WTC11 (cell line): ENCODE results near the gene SPNS2.

Experiments
- NR1H2 ChIP-seq: sonication (generic); formaldehyde crosslinking; IDR thresholded peaks from 2 replicates; pipeline ENCODE4 v1.9.0; 2021; ENCODE audit warnings: mild to moderate bottlenecking, moderate library complexity, missing genetic modification reagents
- TF ChIP-seq, protein P1 (sequence below): sonication (generic); formaldehyde crosslinking; conservative IDR thresholded peaks from 2 replicates; pipeline ENCODE4 v1.8.1; 2023; ENCODE audit warnings: mild to moderate bottlenecking, low read depth, missing genetic modification reagents, moderate library complexity
- TF ChIP-seq, protein P2 (sequence below): fragments of 200-600 bp; IDR thresholded peaks from 2 replicates; pipeline ENCODE4 v1.8.0; 2022; ENCODE audit warnings: antibody characterized with exemption

DNA sequence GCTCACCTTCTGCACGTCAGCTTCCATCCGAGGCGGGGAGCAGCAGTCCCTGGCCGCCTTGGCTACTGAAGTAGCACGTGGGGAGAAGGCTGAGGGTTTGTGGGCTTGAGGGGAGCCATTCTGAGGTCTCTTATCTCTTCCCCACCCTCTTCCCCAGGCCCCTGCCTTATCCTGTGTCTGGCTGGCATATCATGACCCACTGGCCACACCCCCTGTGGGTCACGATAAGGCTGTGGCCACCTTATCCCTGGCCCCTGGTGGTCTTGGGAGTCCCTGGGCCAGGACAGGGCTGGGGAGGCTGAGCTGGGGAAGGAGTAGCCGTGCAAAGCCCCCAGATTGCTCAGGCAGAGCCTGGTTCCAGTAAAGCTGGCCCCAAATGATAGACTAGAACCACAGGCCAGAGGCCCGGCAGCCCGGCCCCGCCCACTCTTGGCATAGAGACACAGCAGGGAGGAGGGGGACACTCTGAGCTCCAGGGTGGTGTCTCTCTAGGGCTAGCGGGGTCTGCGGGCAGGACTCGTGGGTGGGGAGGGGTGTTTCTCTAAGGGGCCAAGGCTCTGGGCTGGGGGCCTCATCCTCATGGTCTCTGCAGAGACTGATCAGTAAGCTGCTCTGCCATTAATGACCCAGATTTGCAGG, 7.6 kb downstream of the SPNS2 start:
- TF ChIP-seq, protein P1, sequence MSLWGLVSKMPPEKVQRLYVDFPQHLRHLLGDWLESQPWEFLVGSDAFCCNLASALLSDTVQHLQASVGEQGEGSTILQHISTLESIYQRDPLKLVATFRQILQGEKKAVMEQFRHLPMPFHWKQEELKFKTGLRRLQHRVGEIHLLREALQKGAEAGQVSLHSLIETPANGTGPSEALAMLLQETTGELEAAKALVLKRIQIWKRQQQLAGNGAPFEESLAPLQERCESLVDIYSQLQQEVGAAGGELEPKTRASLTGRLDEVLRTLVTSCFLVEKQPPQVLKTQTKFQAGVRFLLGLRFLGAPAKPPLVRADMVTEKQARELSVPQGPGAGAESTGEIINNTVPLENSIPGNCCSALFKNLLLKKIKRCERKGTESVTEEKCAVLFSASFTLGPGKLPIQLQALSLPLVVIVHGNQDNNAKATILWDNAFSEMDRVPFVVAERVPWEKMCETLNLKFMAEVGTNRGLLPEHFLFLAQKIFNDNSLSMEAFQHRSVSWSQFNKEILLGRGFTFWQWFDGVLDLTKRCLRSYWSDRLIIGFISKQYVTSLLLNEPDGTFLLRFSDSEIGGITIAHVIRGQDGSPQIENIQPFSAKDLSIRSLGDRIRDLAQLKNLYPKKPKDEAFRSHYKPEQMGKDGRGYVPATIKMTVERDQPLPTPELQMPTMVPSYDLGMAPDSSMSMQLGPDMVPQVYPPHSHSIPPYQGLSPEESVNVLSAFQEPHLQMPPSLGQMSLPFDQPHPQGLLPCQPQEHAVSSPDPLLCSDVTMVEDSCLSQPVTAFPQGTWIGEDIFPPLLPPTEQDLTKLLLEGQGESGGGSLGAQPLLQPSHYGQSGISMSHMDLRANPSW = no peak
- TF ChIP-seq NR1H2 = no peak
- TF ChIP-seq, protein P2, sequence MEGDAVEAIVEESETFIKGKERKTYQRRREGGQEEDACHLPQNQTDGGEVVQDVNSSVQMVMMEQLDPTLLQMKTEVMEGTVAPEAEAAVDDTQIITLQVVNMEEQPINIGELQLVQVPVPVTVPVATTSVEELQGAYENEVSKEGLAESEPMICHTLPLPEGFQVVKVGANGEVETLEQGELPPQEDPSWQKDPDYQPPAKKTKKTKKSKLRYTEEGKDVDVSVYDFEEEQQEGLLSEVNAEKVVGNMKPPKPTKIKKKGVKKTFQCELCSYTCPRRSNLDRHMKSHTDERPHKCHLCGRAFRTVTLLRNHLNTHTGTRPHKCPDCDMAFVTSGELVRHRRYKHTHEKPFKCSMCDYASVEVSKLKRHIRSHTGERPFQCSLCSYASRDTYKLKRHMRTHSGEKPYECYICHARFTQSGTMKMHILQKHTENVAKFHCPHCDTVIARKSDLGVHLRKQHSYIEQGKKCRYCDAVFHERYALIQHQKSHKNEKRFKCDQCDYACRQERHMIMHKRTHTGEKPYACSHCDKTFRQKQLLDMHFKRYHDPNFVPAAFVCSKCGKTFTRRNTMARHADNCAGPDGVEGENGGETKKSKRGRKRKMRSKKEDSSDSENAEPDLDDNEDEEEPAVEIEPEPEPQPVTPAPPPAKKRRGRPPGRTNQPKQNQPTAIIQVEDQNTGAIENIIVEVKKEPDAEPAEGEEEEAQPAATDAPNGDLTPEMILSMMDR = no peak
